Liver (tissue), 3 donors: ENCODE results near the gene MCM6.

ENCODE experiments used
- CTCF ChIP-seq: fragments of 150-350 bp; IDR thresholded peaks from 2 replicates; pipeline ENCODE4 v1.5.1; 2017; ENCODE audit warnings: improper control_type of control experiment, low read depth, low read length; ENCODE audit not compliant: missing input control
- FOXA1 ChIP-seq: IDR thresholded peaks from 2 replicates; pipeline ENCODE4 v1.6.1; 2016; ENCODE audit warnings: antibody characterized with exemption
- GABPA ChIP-seq, 2 donors: IDR thresholded peaks in 1 of 2; conservative IDR thresholded peaks in 1 of 2; 2 replicates each; pipeline ENCODE4 v1.6.1; 2016; ENCODE audit warnings: antibody characterized with exemption in 2 of 2, mild to moderate bottlenecking in 1 of 2, moderate library complexity in 1 of 2
- HNF4G ChIP-seq: IDR thresholded peaks from 2 replicates; pipeline ENCODE4 v1.6.1; 2016; ENCODE audit warnings: antibody characterized with exemption
- JUND ChIP-seq, 2 donors: IDR thresholded peaks; 2 replicates each; pipeline ENCODE4 v1.6.1; 2016; ENCODE audit warnings: antibody characterized with exemption in 2 of 2
- MAX ChIP-seq: IDR thresholded peaks from 2 replicates; pipeline ENCODE4 v1.6.1; 2016; ENCODE audit warnings: antibody characterized with exemption
- RAD21 ChIP-seq, 2 donors: IDR thresholded peaks; 2 replicates each; pipeline ENCODE4 v1.6.1; 2016; ENCODE audit warnings: antibody characterized with exemption in 2 of 2, mild to moderate bottlenecking in 2 of 2
- REST ChIP-seq: IDR thresholded peaks from 2 replicates; pipeline ENCODE4 v1.6.1; 2016; ENCODE audit warnings: antibody characterized with exemption, mild to moderate bottlenecking
- RXRA ChIP-seq, 2 donors: IDR thresholded peaks; 2 replicates each; pipeline ENCODE4 v1.6.1; 2017 to 2018; ENCODE audit warnings: antibody characterized with exemption in 2 of 2, mild to moderate bottlenecking in 1 of 2
- SP1 ChIP-seq: IDR thresholded peaks from 2 replicates; pipeline ENCODE4 v1.6.1; 2018; ENCODE audit warnings: antibody characterized with exemption, mild to moderate bottlenecking
- TAF1 ChIP-seq: conservative IDR thresholded peaks from 2 replicates; pipeline ENCODE4 v1.6.1; 2016; ENCODE audit warnings: antibody characterized with exemption, mild to moderate bottlenecking
- YY1 ChIP-seq: IDR thresholded peaks from 2 replicates; pipeline ENCODE4 v1.6.1; 2016; ENCODE audit warnings: antibody characterized with exemption, mild to moderate bottlenecking
- ZBTB33 ChIP-seq: IDR thresholded peaks from 2 replicates; pipeline ENCODE4 v1.6.1; 2016; ENCODE audit warnings: antibody characterized with exemption
- donor health status: healthy.
- donor health status: healthy.

- TF ChIP-seq CTCF (no peak), MAX (no peak), RXRA (IDR thresholded peaks at IDR 0.05) (no peak), SP1 (no peak), GABPA (IDR thresholded peaks at IDR 0.05 in 1 of 2, conservative IDR thresholded peaks at IDR 0.05 in 1 of 2) (no peak), ZBTB33 (no peak), JUND (IDR thresholded peaks at IDR 0.05) (no peak), RAD21 (IDR thresholded peaks at IDR 0.05) (no peak), REST (no peak), TAF1 (no peak), YY1 (no peak), FOXA1 (no peak), HNF4G (no peak)
Measured at GRCh38 chr2:135893374-135893794, 17.1 kb upstream of the MCM6 start.
